T-helper 17 cell (primary cell): ENCODE results near the gene RBFOX1. TPM values are rescaled to one million over a fixed set of nuclear protein-coding genes. Genes with fewer than 3 reads are reported as not detected.

Source experiments
- ATAC-seq: fragments of 150-1000 bp; cut with Tn5 transposase; 2 replicates; pipeline ENCODE4 v1.10.0; 2021; ENCODE audit warnings: mild to moderate bottlenecking, moderate library complexity
- DNase-seq, 3 donors: peaks; one replicate each; pipeline versions ENCODE4 v3.0.0 to v3.0.0-alpha.2; 2020 to 2021
- H3K9me3 ChIP-seq: one replicate; pipeline ENCODE4 v1.7.0; 2013; ENCODE audit warnings: low read length, mild to moderate bottlenecking; ENCODE audit not compliant: control insufficient read depth, poor library complexity, severe bottlenecking
- H3K27ac Mint-ChIP-seq: one replicate; pipeline ENCODE4 v1.8.0; 2022; ENCODE audit warnings: mild to moderate bottlenecking, moderate library complexity, mixed read lengths
- H3K27me3 Mint-ChIP-seq: one replicate; pipeline ENCODE4 v1.8.0; 2022; ENCODE audit warnings: mixed read lengths
- H3K36me3 Mint-ChIP-seq: one replicate; pipeline ENCODE4 v1.8.0; 2022; ENCODE audit warnings: low read depth, mixed read lengths
- H3K4me1 Mint-ChIP-seq: one replicate; pipeline ENCODE4 v1.8.0; 2022; ENCODE audit warnings: mild to moderate bottlenecking, mixed read lengths
- H3K4me3 Mint-ChIP-seq: one replicate; pipeline ENCODE4 v1.8.0; 2022; ENCODE audit warnings: mild to moderate bottlenecking, moderate library complexity, mixed read lengths
- total RNA-seq, 4 donors: library from RNA in 2 of 4; stranded (reverse) in 2 of 4; gene quantifications; one replicate each; pipeline ENCODE4 v1.2.3 and lab custom pipeline; 2022 to 2026

Gene RBFOX1
- total RNA-seq, 2 donors from 2014 or later = not detected

GRCh38 chr16:7443142-7443541, 110.5 kb downstream of the RBFOX1 start:
- Mint-ChIP-seq H3K36me3 (no peaks in the 10 kb centered on the region), H3K27ac (no peak overlapping the region), H3K4me3 (no peak overlapping the region), H3K4me1 (no peaks in the 10 kb centered on the region), H3K27me3 (no peaks in the 10 kb centered on the region)
- no peak for DNase-seq
- H3K9me3 ChIP-seq = no peaks in the 10 kb centered on the region
- no peak for ATAC-seq

DNA sequence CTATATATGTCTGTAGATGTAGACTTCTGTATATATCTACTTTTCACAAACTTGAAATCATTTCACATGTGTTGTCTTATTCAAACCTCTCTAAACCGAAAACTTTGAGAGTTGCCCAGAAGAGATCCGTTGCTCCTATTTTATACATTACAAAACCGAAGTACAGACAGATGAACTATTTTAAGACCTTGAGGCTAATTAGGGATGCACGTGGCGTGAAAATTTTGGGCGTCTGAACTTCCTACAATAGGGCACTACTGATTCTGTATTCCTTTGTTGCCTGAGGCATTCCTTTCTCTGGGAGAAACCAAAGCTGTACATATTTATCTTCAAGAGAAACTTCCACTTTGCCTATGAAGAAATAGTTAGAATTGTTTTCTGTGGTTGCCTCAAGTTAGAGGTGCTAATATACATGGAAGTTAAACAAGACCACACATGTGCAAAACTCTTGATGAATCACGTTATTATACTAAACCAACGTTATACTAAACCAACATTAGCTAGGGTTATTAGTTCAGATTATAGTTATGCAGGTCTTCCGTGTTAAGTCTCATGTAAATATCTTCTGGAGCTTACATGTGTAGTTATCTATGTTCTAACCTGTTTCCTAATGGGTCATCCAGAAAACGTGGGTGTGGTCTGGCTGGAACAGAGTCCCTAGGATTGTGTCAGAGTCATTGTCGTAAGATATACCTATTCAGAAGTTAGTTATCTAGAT, 111.2 kb downstream of the RBFOX1 start:
- H3K36me3 Mint-ChIP-seq = no peaks in the 10 kb centered on the region
- H3K9me3 ChIP-seq = no peaks in the 10 kb centered on the region
- no peaks in the 10 kb centered on the region for H3K27me3 Mint-ChIP-seq
- DNase-seq (no peak), ATAC-seq (no peak)
- no peak overlapping the region for H3K27ac Mint-ChIP-seq
- no peak overlapping the region for H3K4me3 Mint-ChIP-seq
- H3K4me1 Mint-ChIP-seq = no peaks in the 10 kb centered on the region

DNA sequence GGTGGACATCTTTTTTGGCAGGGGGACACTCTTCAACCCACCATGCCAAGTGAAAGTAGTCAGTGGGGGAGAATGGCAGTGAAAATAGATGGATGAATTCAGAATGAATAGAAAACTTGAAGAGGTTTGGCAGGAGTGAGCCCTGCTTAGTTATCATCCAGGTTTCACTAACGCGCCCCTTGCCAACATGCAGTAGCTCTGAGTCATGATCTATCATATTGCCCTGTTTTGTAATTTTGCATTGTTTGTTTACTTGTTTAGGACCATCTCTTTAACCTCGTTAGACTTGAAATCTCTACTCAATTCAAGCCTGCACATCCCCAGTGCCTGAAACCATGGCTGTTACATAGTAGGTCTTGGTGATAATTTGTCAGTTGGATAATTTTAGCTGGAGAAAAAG, 116.7 kb downstream of the RBFOX1 start:
- H3K36me3 Mint-ChIP-seq = no peaks in the 10 kb centered on the region
- no peak for DNase-seq

DNA sequence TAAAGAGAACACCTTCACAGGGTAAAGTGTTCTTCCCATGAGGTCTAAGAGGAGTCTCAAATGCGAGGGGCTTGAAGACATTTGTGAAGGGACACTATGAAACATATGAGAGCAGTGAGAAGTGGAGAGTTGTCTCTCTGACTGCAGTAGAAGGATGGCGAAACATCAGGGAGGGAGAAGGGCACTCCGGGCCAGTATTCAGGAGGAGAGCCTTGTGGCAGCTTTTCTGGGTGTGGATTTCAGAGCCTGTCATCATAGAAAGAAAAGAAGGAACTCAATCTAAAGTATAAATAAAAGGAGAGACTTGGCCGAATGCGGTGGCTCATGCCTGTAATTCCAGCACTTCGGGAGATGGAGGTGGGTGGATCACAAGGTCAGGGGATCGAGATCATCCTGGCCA, 117.2 kb downstream of the RBFOX1 start:
- no peak overlapping the region for H3K4me3 Mint-ChIP-seq
- no peaks in the 10 kb centered on the region for H3K36me3 Mint-ChIP-seq

More for the DNA sequence above, 116.7 kb downstream of the RBFOX1 start:
- Mint-ChIP-seq H3K4me3 (no peak overlapping the region), H3K4me1 (no peaks in the 10 kb centered on the region), H3K27ac (no peak overlapping the region), H3K27me3 (no peaks in the 10 kb centered on the region)
- H3K9me3 ChIP-seq = no peaks in the 10 kb centered on the region
- ATAC-seq = no peak

GRCh38 chr16:7450440-7450839, 117.8 kb downstream of the RBFOX1 start:
- Mint-ChIP-seq H3K27me3 (no peaks in the 10 kb centered on the region), H3K4me1 (no peaks in the 10 kb centered on the region), H3K36me3 (no peaks in the 10 kb centered on the region), H3K27ac (no peak overlapping the region), H3K4me3 (no peak overlapping the region)
- no peak for DNase-seq
- no peaks in the 10 kb centered on the region for H3K9me3 ChIP-seq
- no peak for ATAC-seq

More for the DNA sequence above, 117.2 kb downstream of the RBFOX1 start:
- no peak for DNase-seq
- Mint-ChIP-seq H3K4me1 (no peaks in the 10 kb centered on the region), H3K27ac (no peak overlapping the region), H3K27me3 (no peaks in the 10 kb centered on the region)
- H3K9me3 ChIP-seq = no peaks in the 10 kb centered on the region
- ATAC-seq = no peak

DNA sequence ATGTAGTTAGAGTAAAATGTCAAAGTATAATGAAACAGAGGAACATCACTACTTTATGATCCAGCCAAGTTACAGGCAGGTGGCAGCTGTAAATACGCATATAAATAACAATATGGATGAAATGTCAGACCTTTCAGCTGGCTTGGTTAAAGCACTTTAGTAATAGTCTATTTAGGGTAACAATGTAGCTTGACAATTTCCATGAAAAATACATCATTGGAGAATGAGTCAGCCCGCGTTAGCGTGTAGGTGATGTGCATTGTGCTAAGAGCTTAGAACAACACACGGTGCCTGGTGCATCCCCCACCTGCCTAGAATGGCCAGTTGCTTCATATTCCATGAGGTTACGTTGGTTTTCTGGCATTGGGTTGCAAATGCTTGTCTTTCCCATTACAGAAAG, 119.4 kb downstream of the RBFOX1 start:
- H3K36me3 Mint-ChIP-seq = no peaks in the 10 kb centered on the region
- no peak overlapping the region for H3K4me3 Mint-ChIP-seq
- H3K27ac Mint-ChIP-seq = no peak overlapping the region
- no peaks in the 10 kb centered on the region for H3K4me1 Mint-ChIP-seq
- H3K27me3 Mint-ChIP-seq = no peaks in the 10 kb centered on the region
- ATAC-seq (no peak), DNase-seq (no peak)
- H3K9me3 ChIP-seq = no peaks in the 10 kb centered on the region

DNA sequence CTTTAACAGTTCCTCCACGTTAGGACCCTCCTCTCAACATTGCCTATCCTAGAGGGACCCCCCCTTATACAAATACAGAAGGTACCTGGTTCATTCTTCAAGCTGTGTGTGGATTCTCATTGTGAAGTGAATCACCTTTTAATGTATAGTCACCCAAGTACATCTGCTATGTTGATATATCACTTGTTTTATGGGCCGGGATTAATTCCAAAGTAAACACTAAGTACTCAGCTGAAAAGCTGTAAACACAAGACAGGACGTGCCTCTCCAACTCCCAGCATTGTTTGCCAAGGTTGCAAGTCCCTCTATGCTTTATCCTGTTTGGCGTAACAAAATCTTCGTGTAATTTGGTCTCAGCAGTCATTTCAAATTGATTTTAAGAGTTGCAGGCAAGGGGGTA, 123.6 kb downstream of the RBFOX1 start:
- ATAC-seq (no peak), DNase-seq (no peak)
- Mint-ChIP-seq H3K27me3 (no peaks in the 10 kb centered on the region), H3K4me3 (no peak overlapping the region), H3K27ac (no peak overlapping the region), H3K4me1 (no peaks in the 10 kb centered on the region), H3K36me3 (no peaks in the 10 kb centered on the region)
- H3K9me3 ChIP-seq = no peaks in the 10 kb centered on the region

DNA sequence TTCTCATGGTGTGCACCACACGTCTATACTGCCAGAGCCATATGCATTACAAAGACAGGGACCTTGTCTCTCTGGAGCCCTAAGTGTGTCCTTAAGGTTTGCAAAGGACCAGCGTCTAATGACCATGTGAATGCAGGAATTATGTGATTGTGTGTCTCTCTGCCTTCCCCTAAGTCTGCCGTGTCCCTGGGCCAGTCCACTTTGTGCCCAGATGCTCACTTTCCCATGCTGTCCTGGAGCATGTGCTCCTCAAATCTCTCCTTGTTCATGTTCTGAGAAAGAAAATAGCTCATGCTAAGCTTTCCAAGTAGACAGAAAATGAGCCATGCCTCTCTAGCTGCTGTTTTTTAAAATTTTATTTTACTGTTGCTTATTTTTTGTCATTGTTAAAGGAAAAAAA, 125.5 kb downstream of the RBFOX1 start:
- Mint-ChIP-seq H3K27ac (no peak overlapping the region), H3K36me3 (no peaks in the 10 kb centered on the region), H3K4me1 (no peaks in the 10 kb centered on the region), H3K27me3 (no peaks in the 10 kb centered on the region), H3K4me3 (no peak overlapping the region)
- ATAC-seq (no peak), DNase-seq (no peak)
- H3K9me3 ChIP-seq = no peaks in the 10 kb centered on the region

DNA sequence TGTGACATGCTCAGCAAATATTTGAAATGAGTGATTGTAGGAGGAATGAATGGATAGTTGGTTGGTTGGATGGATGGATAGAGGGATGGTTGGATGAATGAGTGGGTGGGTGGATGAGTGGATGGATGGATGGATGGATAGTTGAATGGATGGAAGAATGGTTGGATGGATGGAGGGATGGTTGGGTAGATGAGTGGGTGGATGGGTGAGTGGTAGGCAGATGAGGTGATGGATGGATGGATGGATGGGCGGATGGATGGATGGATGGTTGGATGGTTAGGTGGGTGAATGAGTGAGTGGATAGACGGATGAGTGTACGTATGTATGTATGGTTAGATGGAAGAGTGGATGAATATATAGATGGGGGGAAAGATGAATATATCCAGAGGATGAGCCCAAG, 137.7 kb downstream of the RBFOX1 start:
- Mint-ChIP-seq H3K27ac (no peak overlapping the region), H3K27me3 (no peaks in the 10 kb centered on the region), H3K4me3 (no peak overlapping the region), H3K36me3 (no peaks in the 10 kb centered on the region), H3K4me1 (no peaks in the 10 kb centered on the region)
- DNase-seq (no peak), ATAC-seq (no peak)
- H3K9me3 ChIP-seq = peaks cover 3% of the 10 kb centered on the region

DNA sequence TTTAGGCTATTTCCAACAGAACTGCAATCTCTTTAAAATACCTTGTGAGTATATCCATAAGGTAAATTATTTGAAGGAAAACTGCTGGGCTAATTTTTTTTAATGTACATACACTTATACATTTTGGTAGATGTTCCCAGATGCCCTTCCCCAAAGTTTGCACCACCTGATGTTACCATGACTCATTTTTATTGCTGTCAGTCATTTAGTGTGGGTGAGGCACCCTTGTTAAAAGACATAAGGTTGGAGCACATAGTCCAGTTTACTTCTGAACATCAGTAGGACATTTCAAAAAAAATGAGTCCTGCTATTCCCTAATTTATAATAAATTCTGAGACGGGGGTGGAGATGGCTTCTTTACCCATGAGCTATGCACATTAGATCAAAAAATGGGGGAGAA, 138.6 kb downstream of the RBFOX1 start:
- no peaks in the 10 kb centered on the region for H3K36me3 Mint-ChIP-seq
- no peaks in the 10 kb centered on the region for H3K4me1 Mint-ChIP-seq
- ATAC-seq (no peak), DNase-seq (no peak)
- no peak overlapping the region for H3K27ac Mint-ChIP-seq
- H3K9me3 ChIP-seq = peaks cover 3% of the 10 kb centered on the region
- no peak overlapping the region for H3K4me3 Mint-ChIP-seq
- no peaks in the 10 kb centered on the region for H3K27me3 Mint-ChIP-seq

GRCh38 chr16:7482032-7482431, 149.4 kb downstream of the RBFOX1 start:
- no peak for ATAC-seq

GRCh38 chr16:7482596-7483290, 150.1 kb downstream of the RBFOX1 start:
- no peaks in the 10 kb centered on the region for H3K4me1 Mint-ChIP-seq
- ATAC-seq (no peak), DNase-seq (no peak)

More at GRCh38 chr16:7482032-7482431, 149.4 kb downstream of the RBFOX1 start:
- no peak for DNase-seq
- H3K4me1 Mint-ChIP-seq = no peaks in the 10 kb centered on the region
- H3K36me3 Mint-ChIP-seq = no peaks in the 10 kb centered on the region
- H3K27me3 Mint-ChIP-seq = no peaks in the 10 kb centered on the region
- H3K27ac Mint-ChIP-seq = no peak overlapping the region
- no peak overlapping the region for H3K4me3 Mint-ChIP-seq
- H3K9me3 ChIP-seq = no peaks in the 10 kb centered on the region

DNA sequence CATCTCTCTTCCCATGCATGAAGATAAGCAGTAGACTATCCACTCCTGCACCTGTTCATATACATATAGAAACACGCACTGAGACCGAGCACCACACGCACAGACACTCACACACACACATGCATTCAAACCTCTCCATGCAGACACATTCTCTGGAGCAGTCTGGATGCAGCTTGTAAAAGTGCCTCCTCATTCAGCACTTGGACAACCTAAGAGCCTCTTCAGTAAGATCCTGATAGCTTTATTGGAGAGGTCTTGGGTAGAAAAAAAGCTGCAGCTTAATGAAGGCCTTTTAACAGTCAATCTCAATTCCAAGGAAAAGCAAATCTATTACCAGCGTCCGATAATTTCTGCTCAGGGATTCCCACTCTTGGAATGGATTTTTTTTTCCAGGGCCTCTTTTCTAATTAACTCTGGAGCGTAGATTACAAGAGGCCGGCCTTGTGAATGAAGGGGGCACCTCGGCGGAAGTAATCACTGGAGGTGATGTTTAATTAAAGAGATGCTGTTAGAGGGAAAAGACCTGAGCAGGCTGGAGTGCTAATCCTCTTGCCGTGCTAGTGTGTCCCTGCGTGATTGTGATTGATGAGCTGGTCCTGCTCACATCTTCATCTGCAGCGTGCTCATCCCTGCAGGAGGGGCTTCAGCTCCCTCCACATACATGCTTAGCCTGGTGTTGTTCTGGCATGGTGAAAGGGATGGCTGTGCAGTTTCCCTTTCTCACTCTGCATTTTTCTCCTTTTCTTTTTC, 155.1 kb downstream of the RBFOX1 start:
- H3K27me3 Mint-ChIP-seq = no peaks in the 10 kb centered on the region
- no peak overlapping the region for H3K4me3 Mint-ChIP-seq
- no peaks in the 10 kb centered on the region for H3K9me3 ChIP-seq
- no peak overlapping the region for H3K27ac Mint-ChIP-seq
- DNase-seq (no peak), ATAC-seq (no peak)
- H3K4me1 Mint-ChIP-seq = no peaks in the 10 kb centered on the region
- H3K36me3 Mint-ChIP-seq = no peaks in the 10 kb centered on the region

More at GRCh38 chr16:7482596-7483290, 150.1 kb downstream of the RBFOX1 start:
- H3K27me3 Mint-ChIP-seq = no peaks in the 10 kb centered on the region
- H3K27ac Mint-ChIP-seq = no peak overlapping the region
- no peaks in the 10 kb centered on the region for H3K36me3 Mint-ChIP-seq
- no peaks in the 10 kb centered on the region for H3K9me3 ChIP-seq
- H3K4me3 Mint-ChIP-seq = no peak overlapping the region
